ENCODE results near the gene CST8.

- no peak for TF ChIP-seq ZFP3 (CRISPR knock-in tag; IDR thresholded peaks at IDR 0.05)
- no peak for TF ChIP-seq ARNTL (CRISPR knock-in tag; IDR thresholded peaks at IDR 0.05; ENCODE audit: borderline replicate concordance, low read depth)
- TF ChIP-seq, protein P1, sequence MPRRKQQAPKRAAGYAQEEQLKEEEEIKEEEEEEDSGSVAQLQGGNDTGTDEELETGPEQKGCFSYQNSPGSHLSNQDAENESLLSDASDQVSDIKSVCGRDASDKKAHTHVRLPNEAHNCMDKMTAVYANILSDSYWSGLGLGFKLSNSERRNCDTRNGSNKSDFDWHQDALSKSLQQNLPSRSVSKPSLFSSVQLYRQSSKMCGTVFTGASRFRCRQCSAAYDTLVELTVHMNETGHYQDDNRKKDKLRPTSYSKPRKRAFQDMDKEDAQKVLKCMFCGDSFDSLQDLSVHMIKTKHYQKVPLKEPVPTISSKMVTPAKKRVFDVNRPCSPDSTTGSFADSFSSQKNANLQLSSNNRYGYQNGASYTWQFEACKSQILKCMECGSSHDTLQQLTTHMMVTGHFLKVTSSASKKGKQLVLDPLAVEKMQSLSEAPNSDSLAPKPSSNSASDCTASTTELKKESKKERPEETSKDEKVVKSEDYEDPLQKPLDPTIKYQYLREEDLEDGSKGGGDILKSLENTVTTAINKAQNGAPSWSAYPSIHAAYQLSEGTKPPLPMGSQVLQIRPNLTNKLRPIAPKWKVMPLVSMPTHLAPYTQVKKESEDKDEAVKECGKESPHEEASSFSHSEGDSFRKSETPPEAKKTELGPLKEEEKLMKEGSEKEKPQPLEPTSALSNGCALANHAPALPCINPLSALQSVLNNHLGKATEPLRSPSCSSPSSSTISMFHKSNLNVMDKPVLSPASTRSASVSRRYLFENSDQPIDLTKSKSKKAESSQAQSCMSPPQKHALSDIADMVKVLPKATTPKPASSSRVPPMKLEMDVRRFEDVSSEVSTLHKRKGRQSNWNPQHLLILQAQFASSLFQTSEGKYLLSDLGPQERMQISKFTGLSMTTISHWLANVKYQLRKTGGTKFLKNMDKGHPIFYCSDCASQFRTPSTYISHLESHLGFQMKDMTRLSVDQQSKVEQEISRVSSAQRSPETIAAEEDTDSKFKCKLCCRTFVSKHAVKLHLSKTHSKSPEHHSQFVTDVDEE (CRISPR knock-in tag; IDR thresholded peaks at IDR 0.05): no peak
Observed at GRCh38 chr20:23524146-23524545, 33.2 kb downstream of the CST8 start.

All from SK-N-SH treated with all-trans-retinoic acid at 6 μM for 48 hours (cell line).